Skin of body (tissue), 2 donors: ENCODE measurements around the gene MX1. TPM values are rescaled to one million over a fixed set of nuclear protein-coding genes. Genes with fewer than 3 reads are reported as not detected.

ENCODE experiments used
- DNase-seq: peaks from one replicate; lab custom pipeline; 2025; lab: John Stamatoyannopoulos, UW
- total RNA-seq: library from RNA; depleted of rRNA; stranded (reverse); fragments of >200 nt; gene quantifications from one replicate; pipeline ENCODE4 v1.2.3, GENCODE V29; 2014

MX1 gene, protein sequence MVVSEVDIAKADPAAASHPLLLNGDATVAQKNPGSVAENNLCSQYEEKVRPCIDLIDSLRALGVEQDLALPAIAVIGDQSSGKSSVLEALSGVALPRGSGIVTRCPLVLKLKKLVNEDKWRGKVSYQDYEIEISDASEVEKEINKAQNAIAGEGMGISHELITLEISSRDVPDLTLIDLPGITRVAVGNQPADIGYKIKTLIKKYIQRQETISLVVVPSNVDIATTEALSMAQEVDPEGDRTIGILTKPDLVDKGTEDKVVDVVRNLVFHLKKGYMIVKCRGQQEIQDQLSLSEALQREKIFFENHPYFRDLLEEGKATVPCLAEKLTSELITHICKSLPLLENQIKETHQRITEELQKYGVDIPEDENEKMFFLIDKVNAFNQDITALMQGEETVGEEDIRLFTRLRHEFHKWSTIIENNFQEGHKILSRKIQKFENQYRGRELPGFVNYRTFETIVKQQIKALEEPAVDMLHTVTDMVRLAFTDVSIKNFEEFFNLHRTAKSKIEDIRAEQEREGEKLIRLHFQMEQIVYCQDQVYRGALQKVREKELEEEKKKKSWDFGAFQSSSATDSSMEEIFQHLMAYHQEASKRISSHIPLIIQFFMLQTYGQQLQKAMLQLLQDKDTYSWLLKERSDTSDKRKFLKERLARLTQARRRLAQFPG
- 5.8 TPM for total RNA-seq

DNA sequence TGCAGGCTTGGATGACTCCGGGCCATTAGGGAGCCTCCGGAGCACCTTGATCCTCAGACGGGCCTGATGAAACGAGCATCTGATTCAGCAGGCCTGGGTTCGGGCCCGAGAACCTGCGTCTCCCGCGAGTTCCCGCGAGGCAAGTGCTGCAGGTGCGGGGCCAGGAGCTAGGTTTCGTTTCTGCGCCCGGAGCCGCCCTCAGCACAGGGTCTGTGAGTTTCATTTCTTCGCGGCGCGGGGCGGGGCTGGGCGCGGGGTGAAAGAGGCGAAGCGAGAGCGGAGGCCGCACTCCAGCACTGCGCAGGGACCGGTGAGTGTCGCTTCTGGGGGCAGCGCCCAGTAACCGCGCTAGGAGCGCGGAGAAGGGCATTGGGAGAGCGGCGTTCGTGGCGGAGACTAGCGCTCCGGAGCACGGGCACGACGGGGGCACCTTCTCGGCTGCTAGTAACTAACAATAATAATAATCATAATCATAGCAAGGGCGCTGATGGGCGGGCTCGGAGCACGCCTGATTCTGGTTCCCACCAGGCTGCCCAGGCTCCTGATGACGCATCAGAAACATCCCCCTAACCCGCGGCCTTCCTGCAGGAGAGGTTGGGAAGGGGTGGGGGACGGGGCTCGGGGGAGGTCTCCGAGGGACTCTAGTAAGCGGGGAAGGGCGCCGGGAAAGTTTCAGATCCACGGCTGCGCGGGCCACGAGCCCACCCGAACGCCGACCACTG, at the start of gene MX1:
Gene MX1, plus strand, starts transcription at position 286 of the 722 bp plus-strand sequence. CDS start 5,832 bp downstream, outside the sequence.
- DNase-seq: no peak

DNA sequence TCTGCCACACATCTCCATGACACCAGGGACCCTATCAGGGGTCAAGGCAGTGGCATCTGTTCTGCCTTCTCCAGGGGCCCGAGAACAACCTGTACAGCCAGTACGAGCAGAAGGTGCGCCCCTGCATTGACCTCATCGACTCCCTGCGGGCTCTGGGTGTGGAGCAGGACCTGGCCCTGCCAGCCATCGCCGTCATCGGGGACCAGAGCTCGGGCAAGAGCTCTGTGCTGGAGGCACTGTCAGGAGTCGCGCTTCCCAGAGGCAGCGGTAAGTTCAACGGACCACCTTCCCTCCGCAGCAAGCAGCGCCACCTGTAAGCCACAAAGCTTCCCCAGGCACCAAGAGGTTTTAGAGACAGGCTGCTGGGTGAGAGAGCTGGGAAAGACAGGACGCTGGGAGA, 48.3 kb upstream of the MX1 start:
- no peak for DNase-seq

GRCh38 chr21:41378849-41379248, 47.2 kb upstream of the MX1 start:
- DNase-seq: no peak

- no peak for DNase-seq
These were observed 46.1 kb upstream of the MX1 start for GRCh38 chr21:41379901-41380300.

GRCh38 chr21:41381731-41382130, 44.3 kb upstream of the MX1 start:
- DNase-seq: no peak

DNA sequence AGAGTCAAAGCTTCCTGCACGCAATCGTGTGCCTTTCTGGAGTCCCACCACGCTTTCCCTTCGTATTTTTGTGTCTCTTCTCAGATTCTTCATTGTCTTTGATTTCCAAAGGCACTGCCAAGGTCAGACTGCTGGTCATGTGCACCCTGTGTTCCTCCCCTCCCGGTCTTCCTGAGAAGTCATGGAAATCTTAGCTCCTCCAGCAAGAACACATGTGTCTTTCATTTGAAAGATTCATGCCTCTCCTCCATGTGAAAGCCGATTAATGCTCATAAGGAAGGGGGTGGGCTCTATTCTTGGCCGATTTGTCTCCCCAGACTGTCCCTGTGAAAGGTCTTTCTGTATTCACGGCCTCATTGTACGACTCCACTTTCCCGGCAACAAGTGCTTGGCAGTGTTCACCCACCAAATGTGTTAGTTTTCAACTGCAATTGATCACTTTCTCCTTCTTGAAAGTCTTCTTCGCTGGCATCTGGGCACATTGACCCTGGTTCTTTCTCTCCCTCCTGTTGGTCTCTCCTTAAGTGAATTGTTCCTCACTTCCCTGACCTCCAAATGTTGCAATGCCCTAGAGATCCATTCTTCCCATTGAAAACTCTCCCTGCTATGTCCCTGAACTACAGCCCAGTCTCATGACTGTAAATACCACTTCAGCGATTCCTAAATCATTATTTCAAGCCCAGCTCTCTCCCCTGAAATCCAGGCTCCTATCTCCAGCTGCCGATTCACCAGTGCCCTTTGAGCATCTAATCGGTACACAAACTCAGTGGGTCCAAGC, 38.8 kb upstream of the MX1 start:
- DNase-seq: peak; percentile 54

DNA sequence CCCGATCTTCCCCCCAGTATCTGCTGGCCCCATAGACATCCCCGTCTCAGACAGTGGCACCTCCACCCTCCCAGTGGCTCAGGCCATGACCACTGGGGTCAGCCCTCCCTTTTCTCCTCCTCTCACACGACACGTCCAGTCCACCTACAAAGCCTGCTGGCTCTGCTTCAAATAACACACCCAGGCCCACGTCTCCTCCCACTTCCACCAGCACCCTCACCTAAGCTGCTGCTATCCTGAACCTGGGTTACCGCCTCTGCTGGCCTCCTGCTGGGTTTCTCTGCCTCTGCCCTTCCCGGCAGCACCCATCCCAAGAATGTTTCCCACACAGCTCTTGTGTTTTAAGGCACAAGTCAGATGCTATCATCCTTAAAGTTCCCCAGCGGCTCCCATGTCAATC, 38.2 kb upstream of the MX1 start:
- DNase-seq: no peak

- DNase-seq: no peak
These were observed 37.8 kb upstream of the MX1 start for GRCh38 chr21:41388259-41388658.

DNA sequence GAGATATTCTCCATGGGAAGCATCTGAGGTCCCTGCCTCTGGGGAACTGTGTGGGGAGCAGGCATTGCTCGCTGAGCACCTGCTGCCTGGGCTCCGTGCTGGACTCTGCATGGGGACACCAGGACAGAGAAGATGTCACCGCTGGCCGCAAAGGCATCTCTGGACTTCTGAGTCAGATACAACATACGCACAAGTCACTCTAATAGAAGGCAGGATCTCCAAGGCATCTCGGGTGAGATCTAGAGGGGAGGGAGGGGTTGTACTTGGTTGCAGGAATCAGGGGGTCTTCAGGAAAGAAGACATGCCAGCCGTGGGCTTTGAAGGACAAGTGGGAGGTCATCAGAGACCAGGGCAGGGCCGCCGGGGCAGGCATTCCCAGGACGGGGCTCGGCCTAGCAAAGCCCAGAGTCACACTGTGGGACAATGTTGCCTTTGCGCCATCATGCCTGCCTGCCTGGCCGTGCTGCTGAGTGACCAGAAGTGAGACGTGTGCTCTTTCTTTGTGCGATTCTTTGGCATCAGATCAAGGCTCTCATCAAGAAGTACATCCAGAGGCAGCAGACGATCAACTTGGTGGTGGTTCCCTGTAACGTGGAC, 35.9 kb upstream of the MX1 start:
- DNase-seq: no peak

DNA sequence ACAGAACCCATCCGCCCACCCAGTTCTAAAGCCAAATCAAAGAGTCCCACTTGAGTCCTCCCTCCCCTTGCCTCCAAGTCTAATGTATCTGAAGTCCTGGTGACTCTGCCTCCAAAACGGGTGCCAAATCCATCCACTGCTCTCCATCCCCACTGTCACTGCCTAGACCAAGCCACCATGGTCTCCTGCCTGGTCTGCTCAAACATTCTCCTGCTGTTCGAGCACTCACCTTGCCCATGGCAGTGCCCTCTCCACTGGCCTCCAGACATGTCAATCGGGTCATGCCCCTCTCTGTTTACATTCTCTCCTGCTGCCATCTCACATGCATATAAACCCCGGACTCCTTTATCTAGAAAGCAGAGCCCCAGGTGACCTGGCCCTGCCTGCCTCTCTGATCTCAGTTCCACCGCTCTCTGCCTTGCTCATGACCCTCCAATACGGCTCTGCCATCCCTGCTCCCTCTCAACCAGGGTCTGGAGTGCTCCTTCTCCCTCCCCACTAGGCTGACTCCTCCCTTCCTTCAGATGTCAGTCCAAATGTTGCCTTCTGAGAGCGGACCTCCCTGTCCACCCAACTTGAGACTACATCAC, 32.1 kb upstream of the MX1 start:
- DNase-seq: no peak

GRCh38 chr21:41396558-41397075, 29.4 kb upstream of the MX1 start:
- no peak for DNase-seq

GRCh38 chr21:41397471-41397891, 28.6 kb upstream of the MX1 start:
- no peak for DNase-seq

GRCh38 chr21:41398251-41398650, 27.8 kb upstream of the MX1 start:
- DNase-seq: no peak

GRCh38 chr21:41398831-41399230, 27.2 kb upstream of the MX1 start:
- DNase-seq: no peak

- DNase-seq: no peak
These were observed 26.7 kb upstream of the MX1 start for GRCh38 chr21:41399246-41399800.

- DNase-seq: no peak
These were observed 23.8 kb upstream of the MX1 start for GRCh38 chr21:41402231-41402630.

DNA sequence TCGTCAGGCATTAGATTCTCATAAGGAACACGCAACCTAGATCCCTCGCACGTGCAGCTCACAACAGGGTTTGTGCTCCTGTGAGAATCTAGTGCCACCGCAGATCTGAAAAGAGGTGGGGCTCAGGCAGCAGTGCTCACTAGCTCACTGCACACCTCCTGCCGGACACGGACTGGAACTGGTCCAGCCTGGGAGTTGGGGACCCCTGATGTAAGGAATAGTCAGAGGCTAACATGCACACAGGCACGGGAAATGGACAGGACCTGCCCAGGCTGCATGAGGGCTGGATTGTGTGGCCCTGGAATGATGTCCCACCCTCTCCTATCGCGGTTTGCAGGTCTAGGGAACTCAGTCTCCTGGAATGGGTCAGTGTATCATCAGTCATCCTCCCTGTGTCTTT, 23.2 kb upstream of the MX1 start:
- DNase-seq: no peak

DNA sequence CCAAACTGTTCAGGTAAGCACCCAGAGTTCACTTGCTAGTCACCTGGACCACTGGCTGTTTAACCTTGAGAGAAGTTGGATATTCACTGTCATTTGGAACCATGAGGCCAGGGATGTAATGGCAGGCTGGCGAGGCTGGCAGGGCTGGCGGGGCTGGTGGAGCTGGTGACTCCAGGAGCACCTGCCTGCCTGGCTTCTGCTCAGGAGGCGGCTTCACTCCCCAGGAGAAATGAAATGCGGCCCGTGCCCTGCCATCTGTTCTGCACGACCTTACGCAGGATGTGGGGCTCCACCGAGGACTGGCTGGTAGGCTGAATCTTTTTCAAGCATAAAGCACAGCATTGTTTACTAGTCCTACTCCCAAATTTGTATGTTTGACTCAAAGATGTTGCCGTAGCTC, 22.7 kb upstream of the MX1 start:
- DNase-seq: no peak

- no peak for DNase-seq
These were observed 22.1 kb upstream of the MX1 start for GRCh38 chr21:41403966-41404365.

DNA sequence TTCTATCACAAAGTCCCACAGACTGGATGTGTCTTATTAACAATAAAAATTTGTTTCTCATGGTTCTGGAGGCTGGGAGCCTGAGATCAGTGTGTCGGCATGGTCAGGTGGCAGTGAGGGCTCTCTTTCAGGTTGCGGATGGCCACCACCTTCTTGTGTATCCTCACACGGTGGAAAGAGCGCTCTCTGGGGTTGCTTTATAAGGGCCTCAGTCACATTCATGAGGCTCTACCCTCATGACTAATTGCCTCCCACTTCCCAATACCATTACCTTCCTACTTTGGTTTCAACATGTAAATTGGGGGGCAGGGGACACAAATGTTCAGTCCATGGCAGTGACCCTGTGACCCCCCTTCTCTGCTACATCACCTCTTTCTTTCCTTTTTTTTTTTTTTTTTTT, 20.7 kb upstream of the MX1 start:
- DNase-seq: no peak
